GM18507 (cell line): ENCODE data around the gene DIP2C.

Experiments
- DNase-seq: peaks from one replicate; pipeline ENCODE4 v3.0.0; 2011; ENCODE audit warnings: low read depth; ENCODE audit not compliant: insufficient read length; ENCODE audit errors: extremely low spot score
- FAIRE-seq: peaks from 2 replicates; lab custom pipeline; 2011; peaks lifted over from hg19 to GRCh38; lab: Jason Lieb, UNC

Gene DIP2C

DNA sequence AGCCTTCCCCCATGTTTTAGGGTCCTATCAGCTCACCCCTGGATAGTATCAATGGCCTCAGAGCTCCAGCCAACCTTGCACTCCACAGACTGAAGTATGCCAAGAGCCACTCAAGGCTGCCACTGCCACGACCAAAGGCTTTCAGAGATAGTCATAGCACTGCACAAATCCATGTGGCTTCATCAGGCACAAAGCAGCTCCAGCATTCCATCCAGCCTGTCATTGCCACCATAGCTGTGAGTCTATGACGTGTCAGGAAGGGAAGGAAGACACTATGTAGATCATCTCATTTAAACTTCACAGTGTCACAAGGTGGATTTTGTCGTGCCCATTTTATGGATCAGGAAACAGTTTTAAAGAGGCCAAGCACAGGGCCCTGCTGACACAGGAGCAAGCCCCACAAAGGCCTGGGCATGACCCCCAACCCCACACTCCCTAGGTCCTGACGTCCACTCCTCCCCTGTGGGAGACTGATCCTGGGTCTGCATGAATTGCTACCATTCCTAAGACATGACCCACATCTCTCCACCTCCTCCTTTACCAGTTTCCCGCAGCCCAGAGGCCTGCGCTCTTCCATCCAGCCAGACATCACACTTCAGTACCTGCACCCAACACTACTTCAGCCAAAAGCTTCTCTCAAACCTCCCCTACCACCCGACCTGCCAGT, 119.4 kb downstream of the DIP2C start:
- DNase-seq = no peak
- no peak for FAIRE-seq

- DNase-seq = no peak
- no peak for FAIRE-seq
Observed at GRCh38 chr10:568848-569247, 120.6 kb downstream of the DIP2C start.

DNA sequence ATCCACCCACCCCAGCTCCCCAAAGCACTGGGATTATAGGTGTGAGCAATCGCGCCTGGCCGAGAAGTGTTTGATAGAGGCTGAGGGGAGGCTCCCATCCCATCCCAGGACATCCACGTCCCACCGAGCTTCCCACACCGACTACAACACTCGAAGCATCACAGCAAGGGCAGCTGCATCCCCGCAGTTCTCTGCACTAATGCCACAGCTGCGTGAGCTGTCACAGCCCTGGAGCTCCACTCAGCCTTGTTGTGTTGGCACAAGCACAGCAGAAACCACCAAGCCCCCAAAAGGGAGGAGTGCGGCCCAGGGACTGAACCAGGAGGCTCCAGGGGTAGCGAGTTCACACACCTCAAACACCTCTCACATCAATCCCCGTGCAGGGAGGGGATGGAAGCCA, 121.6 kb downstream of the DIP2C start:
- DNase-seq (no peak), FAIRE-seq (no peak)

GRCh38 chr10:566241-566885, 123.1 kb downstream of the DIP2C start:
- no peak for FAIRE-seq
- DNase-seq = no peak

DNA sequence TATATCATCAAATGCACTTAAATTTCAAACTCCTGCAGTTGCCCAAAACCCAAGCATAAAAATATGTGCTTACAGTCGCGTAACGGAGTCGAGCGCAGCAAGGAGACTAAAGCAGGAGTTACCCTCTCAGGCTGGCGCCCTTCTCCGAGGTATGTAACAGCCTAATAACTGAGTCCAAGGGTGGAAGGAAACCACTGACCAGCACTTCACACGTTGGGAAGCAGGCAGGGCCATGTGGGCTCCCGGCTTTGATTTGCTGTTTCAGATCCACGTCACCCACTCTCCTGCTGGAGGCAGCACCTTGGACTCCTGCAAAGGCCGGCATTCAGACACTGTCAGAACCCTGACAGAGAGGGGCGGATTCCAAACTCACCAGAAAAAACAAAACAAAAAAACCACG, 123.8 kb downstream of the DIP2C start:
- no peak for FAIRE-seq
- no peak for DNase-seq

GRCh38 chr10:565146-565545, 124.3 kb downstream of the DIP2C start:
- no peak for FAIRE-seq
- no peak for DNase-seq

DNA sequence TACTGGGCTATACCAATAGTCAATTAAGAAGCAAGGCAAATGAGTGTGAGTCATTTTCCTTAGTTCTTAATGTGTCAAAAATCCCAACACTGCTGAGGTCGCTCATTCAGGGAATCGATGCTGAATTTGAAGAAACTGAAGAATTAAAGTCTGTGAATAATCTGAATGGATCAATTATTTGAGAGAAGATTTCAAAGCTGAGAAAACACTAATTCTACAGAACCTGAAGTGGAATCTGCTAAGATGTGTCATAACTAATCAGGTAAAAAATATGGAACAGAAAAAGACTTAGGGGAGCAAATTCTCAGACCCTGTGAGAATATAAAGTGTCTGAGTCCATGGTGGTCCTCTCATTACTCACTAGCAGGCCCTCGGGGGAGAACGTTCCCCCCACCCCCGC, 125.6 kb downstream of the DIP2C start:
- DNase-seq = no peak
- no peak for FAIRE-seq

GRCh38 chr10:562142-562541, 127.3 kb downstream of the DIP2C start:
- FAIRE-seq = no peak
- DNase-seq = no peak

DNA sequence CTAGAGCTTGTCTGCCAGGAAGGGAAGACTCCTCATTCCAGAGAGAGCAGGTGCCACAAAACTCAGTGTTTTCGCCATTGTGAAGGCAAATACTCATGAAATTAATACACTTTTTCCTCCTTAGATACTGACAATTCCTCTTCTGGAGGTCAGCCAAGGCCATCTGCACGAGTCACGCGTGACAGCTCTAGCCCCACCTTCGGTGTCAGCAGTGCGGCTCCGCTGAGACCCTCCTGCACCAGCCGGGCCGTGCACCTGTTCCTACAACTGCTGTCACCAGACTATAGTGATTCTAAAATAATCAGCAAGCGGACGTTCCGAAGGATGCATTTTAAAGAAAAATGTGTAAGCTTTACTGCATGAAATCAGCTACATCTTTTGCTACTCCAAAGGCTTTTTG, 127.7 kb downstream of the DIP2C start:
- no peak for DNase-seq
- no peak for FAIRE-seq

DNA sequence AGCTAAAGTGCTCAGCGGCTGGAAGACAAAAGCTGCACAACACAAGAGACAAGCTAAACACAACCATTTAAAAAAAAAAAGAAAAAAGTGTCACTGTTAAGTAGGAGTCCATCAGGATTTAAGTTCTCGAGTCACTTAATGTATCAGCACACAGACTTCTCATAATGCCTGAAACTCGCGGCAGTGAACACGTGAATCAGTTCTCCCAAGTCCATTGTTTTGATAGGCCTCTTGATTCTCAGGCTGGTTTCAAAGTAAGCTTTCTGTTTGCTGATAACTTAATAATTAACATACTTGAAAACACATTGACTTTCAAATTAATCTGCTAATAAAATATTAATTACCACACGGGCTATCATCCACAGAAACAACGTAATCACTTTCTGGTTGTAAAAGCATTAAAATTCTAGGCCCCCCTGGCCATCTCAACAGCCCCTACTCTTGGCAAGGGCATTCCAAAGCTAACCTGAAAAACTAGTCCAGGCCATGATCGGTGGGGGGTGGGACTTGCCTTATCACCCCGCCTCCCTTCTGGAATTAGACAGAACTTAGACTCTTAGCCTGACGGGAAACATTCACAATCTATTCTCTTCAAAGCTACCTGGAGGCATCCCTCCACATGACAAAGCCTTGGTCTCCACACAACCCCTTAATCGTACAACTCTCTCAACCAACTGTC, 129.0 kb downstream of the DIP2C start:
- DNase-seq (no peak), FAIRE-seq (no peak)

- DNase-seq = no peak
- no peak for FAIRE-seq
Observed at GRCh38 chr10:559767-560047, 129.8 kb downstream of the DIP2C start.

- DNase-seq (no peak), FAIRE-seq (no peak)
Observed at GRCh38 chr10:558891-559766, 130.3 kb downstream of the DIP2C start.

DNA sequence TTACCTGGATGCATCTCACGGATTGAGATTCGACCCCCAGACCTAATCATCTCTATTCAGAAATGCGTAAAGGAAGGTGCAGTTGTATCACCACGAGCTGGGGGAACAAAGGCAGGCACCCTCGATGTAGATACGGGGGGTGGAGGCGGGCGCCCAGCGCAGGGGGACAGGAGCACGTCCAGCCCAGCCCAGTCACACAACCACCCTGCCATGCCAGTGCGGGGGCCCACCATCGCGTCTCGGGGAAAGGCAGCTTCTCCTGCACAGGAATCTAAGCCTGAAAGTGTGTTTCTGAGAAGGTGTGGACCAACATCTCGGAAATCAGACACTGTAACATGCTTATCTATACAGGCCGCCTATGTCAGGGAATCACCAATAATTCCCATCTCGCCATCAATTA, 131.1 kb downstream of the DIP2C start:
- no peak for FAIRE-seq
- DNase-seq = no peak

- DNase-seq (no peak), FAIRE-seq (no peak)
Observed at GRCh38 chr10:557792-558328, 131.6 kb downstream of the DIP2C start.

- DNase-seq = no peak
- no peak for FAIRE-seq
Observed at GRCh38 chr10:556971-557637, 132.4 kb downstream of the DIP2C start.

DNA sequence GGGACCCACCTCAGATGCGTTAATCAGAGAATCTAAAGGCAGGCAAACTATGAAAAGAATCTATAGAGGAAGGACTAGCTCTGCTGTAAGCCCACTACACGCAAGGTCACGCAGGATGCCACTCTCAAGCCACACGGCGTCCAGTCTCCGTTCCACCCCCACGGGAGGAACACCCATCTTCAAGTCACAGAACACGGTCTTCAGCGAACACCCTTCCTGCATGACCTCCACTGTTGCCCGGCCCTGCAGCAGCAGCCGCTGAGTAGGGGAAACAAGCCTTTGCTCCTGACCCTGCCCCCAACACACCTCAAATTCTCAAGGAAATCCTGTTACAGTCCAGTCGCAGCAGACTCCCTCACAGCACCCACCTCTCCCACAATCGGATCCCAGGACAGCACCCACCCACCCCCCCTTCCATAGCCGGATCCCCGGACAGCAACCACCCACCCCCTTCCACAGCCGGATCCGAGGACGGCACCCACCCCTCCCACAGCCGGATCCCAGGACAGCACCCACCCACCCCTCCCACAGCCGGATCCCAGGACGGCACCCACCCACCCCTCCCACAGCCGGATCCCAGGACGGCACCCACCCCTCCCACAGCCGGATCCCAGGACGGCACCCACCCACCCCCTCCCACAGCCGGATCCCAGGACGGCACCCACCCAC, 133.7 kb downstream of the DIP2C start:
- DNase-seq = no peak
- FAIRE-seq = no peak

DNA sequence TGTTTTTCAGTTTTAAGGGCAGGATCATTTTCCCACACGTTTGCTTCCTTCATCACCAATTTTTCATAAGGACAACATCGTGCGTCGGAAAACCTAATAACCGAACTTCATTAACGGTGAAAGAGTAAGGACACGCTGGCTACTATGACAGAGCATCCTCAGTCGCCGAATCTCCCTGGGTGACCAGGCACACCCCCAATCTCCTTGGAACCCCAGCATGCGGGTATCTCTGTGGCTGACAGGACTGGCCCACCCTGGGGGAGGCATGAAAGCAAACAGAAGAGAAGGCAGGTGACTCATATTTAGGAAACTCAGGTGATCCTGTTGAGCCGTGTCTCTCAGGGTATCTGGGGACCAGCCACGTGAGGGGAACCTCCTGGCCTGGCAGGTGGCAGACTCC, 134.2 kb downstream of the DIP2C start:
- no peak for DNase-seq
- FAIRE-seq = no peak

DNA sequence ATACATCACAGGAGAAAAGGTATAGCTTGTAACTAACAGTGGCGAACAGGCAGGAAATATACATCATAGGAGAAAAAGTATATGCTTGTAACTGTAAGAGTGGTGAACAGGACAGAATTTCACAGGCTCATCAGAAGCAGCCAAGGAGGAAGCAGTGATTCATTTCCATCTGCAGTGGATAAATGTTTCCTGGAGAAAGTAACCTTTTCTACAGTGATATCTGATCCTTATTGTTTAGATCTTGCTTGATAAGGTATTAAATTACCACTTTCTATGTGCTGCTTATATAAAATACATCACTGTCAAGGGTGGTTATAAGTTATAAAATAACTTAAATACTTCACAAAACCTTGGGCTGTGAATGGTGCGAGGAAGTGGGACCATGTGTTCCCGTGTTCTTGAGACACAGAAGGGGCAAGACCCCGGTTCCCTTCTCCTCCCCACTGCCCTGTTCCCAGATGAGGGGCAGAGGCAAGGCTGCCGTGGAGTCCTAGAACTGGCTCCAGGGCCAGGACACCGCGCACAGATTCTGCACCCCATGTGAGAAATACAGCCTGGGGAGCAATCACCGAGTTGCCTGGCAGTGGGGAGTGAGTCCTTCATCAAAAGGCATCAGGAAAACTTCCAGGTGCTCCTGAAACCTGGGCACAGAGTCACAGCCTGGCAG, 135.2 kb downstream of the DIP2C start:
- no peak for FAIRE-seq
- no peak for DNase-seq

DNA sequence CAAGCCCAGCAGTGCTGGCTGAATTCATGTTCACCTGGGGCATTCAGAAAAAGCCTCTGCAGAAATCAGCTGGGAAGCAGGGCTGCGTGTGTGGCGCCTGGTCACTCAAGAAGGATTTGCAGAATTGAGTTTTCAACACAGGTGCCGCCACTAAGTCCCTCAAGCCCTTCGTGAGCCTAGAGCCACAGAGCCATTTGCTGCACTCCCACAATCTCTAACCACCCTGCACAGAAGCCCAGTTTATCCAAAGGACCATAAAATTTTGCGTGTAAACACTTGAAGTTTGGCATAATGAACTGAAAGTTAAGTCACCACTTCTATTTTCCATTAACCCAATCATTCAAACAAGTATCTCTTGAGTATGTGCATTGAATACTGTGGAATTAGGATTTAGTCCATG, 136.2 kb downstream of the DIP2C start:
- DNase-seq (no peak), FAIRE-seq (no peak)
